TTC549 (cell line): ENCODE results near the gene BOLA3.
"Not testable (repeated sequence)": the region's sequence is repeated elsewhere in the genome, so short reads cannot be mapped to it uniquely, and the experiment has no call there.

ENCODE experiments used
- FAIRE-seq: peaks from 2 replicates; lab custom pipeline; 2012; peaks lifted over from hg19 to GRCh38; lab: Jason Lieb, UNC

BOLA3 gene

GRCh38 chr2:74148457-74149246 is 940 bp upstream of the BOLA3 start:
- no peak for FAIRE-seq

- no peak for FAIRE-seq
These were observed 584 bp downstream of the BOLA3 start for GRCh38 chr2:74146929-74147726.

GRCh38 chr2:74142340-74142739 is 5.4 kb downstream of the BOLA3 start:
- peak; percentile 59 for FAIRE-seq

GRCh38 chr2:74138600-74139323 is 8.9 kb downstream of the BOLA3 start:
- no peak for FAIRE-seq

- no peak for FAIRE-seq
These were observed 9.8 kb downstream of the BOLA3 start for GRCh38 chr2:74137651-74138599.

GRCh38 chr2:74131901-74132300 is 15.8 kb downstream of the BOLA3 start:
- no peak for FAIRE-seq

GRCh38 chr2:74130211-74130995 is 17.3 kb downstream of the BOLA3 start:
- no peak for FAIRE-seq

GRCh38 chr2:74128206-74128605 is 19.5 kb downstream of the BOLA3 start:
- FAIRE-seq: no peak

GRCh38 chr2:74123955-74124354 is 23.8 kb downstream of the BOLA3 start:
- not testable (repeated sequence) for FAIRE-seq

GRCh38 chr2:74121846-74122245 is 25.9 kb downstream of the BOLA3 start:
- FAIRE-seq: not testable (repeated sequence)

- no peak for FAIRE-seq
These were observed 27.5 kb downstream of the BOLA3 start for GRCh38 chr2:74119912-74120825.

GRCh38 chr2:74119339-74119738 is 28.4 kb downstream of the BOLA3 start:
- no peak for FAIRE-seq

GRCh38 chr2:74111380-74111779 is 36.3 kb downstream of the BOLA3 start:
- no peak for FAIRE-seq

GRCh38 chr2:74110537-74110936 is 37.2 kb downstream of the BOLA3 start:
- FAIRE-seq: no peak

- FAIRE-seq: no peak
These were observed 38.2 kb downstream of the BOLA3 start for GRCh38 chr2:74109551-74109950.

- FAIRE-seq: no peak
These were observed 40.6 kb downstream of the BOLA3 start for GRCh38 chr2:74107071-74107470.

GRCh38 chr2:74105413-74105812 is 42.3 kb downstream of the BOLA3 start:
- no peak for FAIRE-seq

- no peak for FAIRE-seq
These were observed 42.9 kb downstream of the BOLA3 start for GRCh38 chr2:74104839-74105238.

GRCh38 chr2:74103763-74104162 is 43.9 kb downstream of the BOLA3 start:
- FAIRE-seq: no peak

- no peak for FAIRE-seq
These were observed 45.2 kb downstream of the BOLA3 start for GRCh38 chr2:74102516-74102915.
